ENCODE data around the gene WAS.

DNA sequence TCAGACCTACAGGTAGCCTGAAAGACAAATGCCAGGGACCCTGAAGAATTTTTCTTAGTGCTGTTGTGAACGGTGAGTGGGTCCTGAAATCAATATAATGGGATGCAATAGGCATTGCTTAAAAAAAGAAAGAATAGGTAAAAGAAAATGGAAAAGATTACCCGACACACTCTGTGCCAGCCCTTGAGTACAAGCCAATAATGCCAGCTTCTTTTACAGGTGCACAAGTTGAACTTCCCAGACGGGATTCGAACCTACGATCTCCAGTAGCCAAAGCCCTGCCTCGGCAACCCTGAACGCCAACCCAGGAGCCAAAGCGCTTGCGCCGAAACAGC is 53.2 kb downstream of the WAS start:
- TF ChIP-seq ZFP30 (CRISPR knock-in tag; IDR thresholded peaks at IDR 0.05) (no peak), ZFP3 (CRISPR knock-in tag; IDR thresholded peaks at IDR 0.05) (no peak)

All from SK-N-SH treated with all-trans-retinoic acid at 6 μM for 48 hours (cell line).